HG02970 (cell line): ENCODE results near the gene FAM13A.
A peak's percentile ranks its signal among the peaks of the same experiment; 100 is the strongest.
"Not testable (repeated sequence)": the region's sequence is repeated elsewhere in the genome, so short reads cannot be mapped to it uniquely, and the experiment has no call there.

Experiments used
- ATAC-seq: cut with Tn5 transposase; IDR thresholded peaks from one replicate; pipeline ENCODE4 v1.9.1; 2021; ENCODE audit warnings: mild to moderate bottlenecking, moderate library complexity, moderate number of reproducible peaks; ENCODE audit not compliant: unreplicated experiment, low FRiP score

FAM13A gene

GRCh38 chr4:89001647-89002445 is 55.1 kb downstream of the FAM13A start:
- no peak for ATAC-seq

GRCh38 chr4:89000844-89001360 is 56.1 kb downstream of the FAM13A start:
- no peak for ATAC-seq

GRCh38 chr4:89000382-89000781 is 56.6 kb downstream of the FAM13A start:
- no peak for ATAC-seq

- ATAC-seq, result no peak
These were observed 57.5 kb downstream of the FAM13A start for GRCh38 chr4:88999392-88999930.

GRCh38 chr4:88998891-88999290 is 58.1 kb downstream of the FAM13A start:
- no peak for ATAC-seq

GRCh38 chr4:88998001-88998400 is 59.0 kb downstream of the FAM13A start:
- ATAC-seq, result no peak

GRCh38 chr4:88995874-88996273 is 61.1 kb downstream of the FAM13A start:
- no peak for ATAC-seq

GRCh38 chr4:88995257-88995656 is 61.7 kb downstream of the FAM13A start:
- not testable (repeated sequence) for ATAC-seq

GRCh38 chr4:88993246-88993645 is 63.7 kb downstream of the FAM13A start:
- ATAC-seq, result no peak

- no peak for ATAC-seq
These were observed 65.2 kb downstream of the FAM13A start for GRCh38 chr4:88991746-88992145.

GRCh38 chr4:88989990-88990389 is 67.0 kb downstream of the FAM13A start:
- no peak for ATAC-seq

GRCh38 chr4:88985088-88985773 is 71.8 kb downstream of the FAM13A start:
- ATAC-seq, result no peak

- ATAC-seq, result no peak
These were observed 74.2 kb downstream of the FAM13A start for GRCh38 chr4:88982757-88983156.

GRCh38 chr4:88981993-88982392 is 75.0 kb downstream of the FAM13A start:
- ATAC-seq, result peak; percentile 60

- no peak for ATAC-seq
These were observed 75.4 kb downstream of the FAM13A start for GRCh38 chr4:88981556-88981955.

- ATAC-seq, result no peak
These were observed 77.7 kb downstream of the FAM13A start for GRCh38 chr4:88979276-88979675.

- ATAC-seq, result no peak
These were observed 80.3 kb downstream of the FAM13A start for GRCh38 chr4:88976775-88977035.

GRCh38 chr4:88975958-88976774 is 80.8 kb downstream of the FAM13A start:
- no peak for ATAC-seq

- ATAC-seq, result no peak
These were observed 85.4 kb downstream of the FAM13A start for GRCh38 chr4:88971536-88971935.

GRCh38 chr4:88969746-88970145 is 87.2 kb downstream of the FAM13A start:
- no peak for ATAC-seq

GRCh38 chr4:88969271-88969670 is 87.7 kb downstream of the FAM13A start:
- no peak for ATAC-seq
